ENCODE data around the gene PCGF1. TPM values are rescaled to one million over a fixed set of nuclear protein-coding genes. Genes with fewer than 3 reads are reported as not detected.

The PCGF1 gene
- total and polyA plus RNA-seq, 2 of the 13 experiments (the other 11 are each of a cell fraction or from before 2014, with no cell fraction given), result 20.4 to 22.6 TPM

DNA sequence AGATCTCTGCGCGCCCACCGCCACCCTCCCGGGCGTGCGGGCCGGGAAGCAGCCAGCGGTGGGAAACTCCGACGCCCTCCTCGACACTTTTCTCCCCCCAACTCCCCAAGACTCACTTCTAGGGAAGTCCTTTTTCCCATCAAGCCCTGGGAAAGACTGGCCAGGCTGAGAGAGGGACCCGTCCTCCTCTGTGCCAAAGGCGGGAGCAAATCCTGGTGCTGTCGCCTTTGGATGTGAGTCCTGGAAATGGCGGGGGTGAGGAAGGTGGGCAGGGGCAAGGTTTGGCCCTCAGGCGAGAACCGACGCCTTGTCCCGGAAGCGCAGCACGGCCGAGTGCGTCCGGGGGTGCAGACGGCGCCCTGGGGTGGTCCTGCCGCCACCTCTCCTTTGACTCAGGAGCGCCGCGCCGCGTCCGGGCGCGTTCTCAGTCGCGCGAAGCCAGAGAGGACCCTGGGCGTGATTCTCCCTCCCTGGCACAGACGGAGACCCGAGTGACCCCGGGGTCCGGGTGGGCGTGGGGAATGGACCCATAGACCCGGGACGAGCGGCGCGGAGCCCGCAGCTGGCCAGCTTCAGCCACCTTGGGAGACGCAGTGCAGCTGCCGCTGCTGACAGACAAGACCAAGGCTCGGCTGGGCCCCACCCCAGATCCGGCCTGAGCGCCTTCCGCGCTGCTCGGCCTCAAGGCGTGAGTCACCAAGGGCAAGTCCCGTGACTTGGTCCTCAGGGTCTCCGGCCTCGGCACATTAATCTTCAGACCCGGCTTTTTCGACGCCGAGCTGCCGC lies 4.6 kb downstream of the PCGF1 start (continued):
- TF ChIP-seq, protein P1, sequence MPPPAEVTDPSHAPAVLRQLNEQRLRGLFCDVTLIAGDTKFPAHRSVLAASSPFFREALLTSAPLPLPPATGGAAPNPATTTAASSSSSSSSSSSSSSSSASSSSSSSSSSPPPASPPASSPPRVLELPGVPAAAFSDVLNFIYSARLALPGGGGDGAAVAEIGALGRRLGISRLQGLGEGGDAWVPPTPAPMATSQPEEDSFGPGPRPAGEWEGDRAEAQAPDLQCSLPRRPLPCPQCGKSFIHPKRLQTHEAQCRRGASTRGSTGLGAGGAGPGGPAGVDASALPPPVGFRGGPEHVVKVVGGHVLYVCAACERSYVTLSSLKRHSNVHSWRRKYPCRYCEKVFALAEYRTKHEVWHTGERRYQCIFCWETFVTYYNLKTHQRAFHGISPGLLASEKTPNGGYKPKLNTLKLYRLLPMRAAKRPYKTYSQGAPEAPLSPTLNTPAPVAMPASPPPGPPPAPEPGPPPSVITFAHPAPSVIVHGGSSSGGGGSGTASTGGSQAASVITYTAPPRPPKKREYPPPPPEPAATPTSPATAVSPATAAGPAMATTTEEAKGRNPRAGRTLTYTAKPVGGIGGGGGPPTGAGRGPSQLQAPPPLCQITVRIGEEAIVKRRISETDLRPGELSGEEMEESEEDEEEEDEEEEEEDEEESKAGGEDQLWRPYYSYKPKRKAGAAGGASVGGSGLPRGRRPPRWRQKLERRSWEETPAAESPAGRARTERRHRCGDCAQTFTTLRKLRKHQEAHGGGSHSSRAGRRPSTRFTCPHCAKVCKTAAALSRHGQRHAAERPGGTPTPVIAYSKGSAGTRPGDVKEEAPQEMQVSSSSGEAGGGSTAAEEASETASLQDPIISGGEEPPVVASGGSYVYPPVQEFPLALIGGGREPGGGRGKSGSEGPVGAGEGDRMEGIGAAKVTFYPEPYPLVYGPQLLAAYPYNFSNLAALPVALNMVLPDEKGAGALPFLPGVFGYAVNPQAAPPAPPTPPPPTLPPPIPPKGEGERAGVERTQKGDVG (CRISPR knock-in tag; IDR thresholded peaks at IDR 0.05; ENCODE audit: borderline replicate concordance), result peak; percentile 91; the same call in 1 of the 2 replicates
- peak; percentile 70; the same call in 1 of the 2 replicates for TF ChIP-seq NCOA5 (CRISPR knock-in tag; IDR thresholded peaks at IDR 0.05)
- TF ChIP-seq, protein P2, sequence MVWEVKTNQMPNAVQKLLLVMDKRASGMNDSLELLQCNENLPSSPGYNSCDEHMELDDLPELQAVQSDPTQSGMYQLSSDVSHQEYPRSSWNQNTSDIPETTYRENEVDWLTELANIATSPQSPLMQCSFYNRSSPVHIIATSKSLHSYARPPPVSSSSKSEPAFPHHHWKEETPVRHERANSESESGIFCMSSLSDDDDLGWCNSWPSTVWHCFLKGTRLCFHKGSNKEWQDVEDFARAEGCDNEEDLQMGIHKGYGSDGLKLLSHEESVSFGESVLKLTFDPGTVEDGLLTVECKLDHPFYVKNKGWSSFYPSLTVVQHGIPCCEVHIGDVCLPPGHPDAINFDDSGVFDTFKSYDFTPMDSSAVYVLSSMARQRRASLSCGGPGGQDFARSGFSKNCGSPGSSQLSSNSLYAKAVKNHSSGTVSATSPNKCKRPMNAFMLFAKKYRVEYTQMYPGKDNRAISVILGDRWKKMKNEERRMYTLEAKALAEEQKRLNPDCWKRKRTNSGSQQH (CRISPR knock-in tag; IDR thresholded peaks at IDR 0.05; ENCODE audit: low read depth), result peak; percentile 32; the same call in 1 of the 2 replicates
- TF ChIP-seq MZF1 (CRISPR knock-in tag; IDR thresholded peaks at IDR 0.05; ENCODE audit: borderline replicate concordance), result peak; percentile 88; the same call in 1 of the 2 replicates
- TF ChIP-seq HNRNPK (IDR thresholded peaks at IDR 0.05; ENCODE audit: low read depth, low read length, poor library complexity, severe bottlenecking), result peak; percentile 57
- TF ChIP-seq ZNF235 (CRISPR knock-in tag; IDR thresholded peaks at IDR 0.05; ENCODE audit: borderline replicate concordance), result peak; percentile 54; the same call in 1 of the 2 replicates
- peak; percentile 15; the same call in 1 of the 2 replicates for TF ChIP-seq IRF2 (CRISPR knock-in tag; IDR thresholded peaks at IDR 0.05)
- peak; percentile 82; the same call in 1 of the 2 replicates for TF ChIP-seq ZNF337 (CRISPR knock-in tag; IDR thresholded peaks at IDR 0.05; ENCODE audit: borderline replicate concordance, low read depth)
- TF ChIP-seq HNRNPL (IDR thresholded peaks at IDR 0.05; ENCODE audit: low read depth, low read length), result peak; percentile 42; the same call in 1 of the 2 replicates
- 0 out of 2 replicates have a peak, but pooled peaks have one; percentile 15 for TF ChIP-seq FOXK1 (CRISPR knock-in tag; IDR thresholded peaks at IDR 0.05; ENCODE audit: borderline replicate concordance, low read depth)
- TF ChIP-seq, protein P3, sequence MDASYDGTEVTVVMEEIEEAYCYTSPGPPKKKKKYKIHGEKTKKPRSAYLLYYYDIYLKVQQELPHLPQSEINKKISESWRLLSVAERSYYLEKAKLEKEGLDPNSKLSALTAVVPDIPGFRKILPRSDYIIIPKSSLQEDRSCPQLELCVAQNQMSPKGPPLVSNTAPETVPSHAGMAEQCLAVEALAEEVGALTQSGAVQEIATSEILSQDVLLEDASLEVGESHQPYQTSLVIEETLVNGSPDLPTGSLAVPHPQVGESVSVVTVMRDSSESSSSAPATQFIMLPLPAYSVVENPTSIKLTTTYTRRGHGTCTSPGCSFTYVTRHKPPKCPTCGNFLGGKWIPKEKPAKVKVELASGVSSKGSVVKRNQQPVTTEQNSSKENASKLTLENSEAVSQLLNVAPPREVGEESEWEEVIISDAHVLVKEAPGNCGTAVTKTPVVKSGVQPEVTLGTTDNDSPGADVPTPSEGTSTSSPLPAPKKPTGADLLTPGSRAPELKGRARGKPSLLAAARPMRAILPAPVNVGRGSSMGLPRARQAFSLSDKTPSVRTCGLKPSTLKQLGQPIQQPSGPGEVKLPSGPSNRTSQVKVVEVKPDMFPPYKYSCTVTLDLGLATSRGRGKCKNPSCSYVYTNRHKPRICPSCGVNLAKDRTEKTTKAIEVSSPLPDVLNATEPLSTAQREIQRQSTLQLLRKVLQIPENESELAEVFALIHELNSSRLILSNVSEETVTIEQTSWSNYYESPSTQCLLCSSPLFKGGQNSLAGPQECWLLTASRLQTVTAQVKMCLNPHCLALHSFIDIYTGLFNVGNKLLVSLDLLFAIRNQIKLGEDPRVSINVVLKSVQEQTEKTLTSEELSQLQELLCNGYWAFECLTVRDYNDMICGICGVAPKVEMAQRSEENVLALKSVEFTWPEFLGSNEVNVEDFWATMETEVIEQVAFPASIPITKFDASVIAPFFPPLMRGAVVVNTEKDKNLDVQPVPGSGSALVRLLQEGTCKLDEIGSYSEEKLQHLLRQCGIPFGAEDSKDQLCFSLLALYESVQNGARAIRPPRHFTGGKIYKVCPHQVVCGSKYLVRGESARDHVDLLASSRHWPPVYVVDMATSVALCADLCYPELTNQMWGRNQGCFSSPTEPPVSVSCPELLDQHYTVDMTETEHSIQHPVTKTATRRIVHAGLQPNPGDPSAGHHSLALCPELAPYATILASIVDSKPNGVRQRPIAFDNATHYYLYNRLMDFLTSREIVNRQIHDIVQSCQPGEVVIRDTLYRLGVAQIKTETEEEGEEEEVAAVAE (CRISPR knock-in tag; IDR thresholded peaks at IDR 0.05; ENCODE audit: borderline replicate concordance), result no peak
- TF ChIP-seq FOXP1 (IDR thresholded peaks at IDR 0.05), result no peak
- TF ChIP-seq FOXP1 (CRISPR knock-in tag; IDR thresholded peaks at IDR 0.05), result peak; percentile 39; the same call in 1 of the 2 replicates
- TF ChIP-seq MED1 (CRISPR knock-in tag; IDR thresholded peaks at IDR 0.05), result peak; percentile 48
- TF ChIP-seq CBX5 (CRISPR knock-in tag; IDR thresholded peaks at IDR 0.05; ENCODE audit: borderline replicate concordance), result peak; percentile 83; the same call in 1 of the 2 replicates
- TF ChIP-seq, protein P4, sequence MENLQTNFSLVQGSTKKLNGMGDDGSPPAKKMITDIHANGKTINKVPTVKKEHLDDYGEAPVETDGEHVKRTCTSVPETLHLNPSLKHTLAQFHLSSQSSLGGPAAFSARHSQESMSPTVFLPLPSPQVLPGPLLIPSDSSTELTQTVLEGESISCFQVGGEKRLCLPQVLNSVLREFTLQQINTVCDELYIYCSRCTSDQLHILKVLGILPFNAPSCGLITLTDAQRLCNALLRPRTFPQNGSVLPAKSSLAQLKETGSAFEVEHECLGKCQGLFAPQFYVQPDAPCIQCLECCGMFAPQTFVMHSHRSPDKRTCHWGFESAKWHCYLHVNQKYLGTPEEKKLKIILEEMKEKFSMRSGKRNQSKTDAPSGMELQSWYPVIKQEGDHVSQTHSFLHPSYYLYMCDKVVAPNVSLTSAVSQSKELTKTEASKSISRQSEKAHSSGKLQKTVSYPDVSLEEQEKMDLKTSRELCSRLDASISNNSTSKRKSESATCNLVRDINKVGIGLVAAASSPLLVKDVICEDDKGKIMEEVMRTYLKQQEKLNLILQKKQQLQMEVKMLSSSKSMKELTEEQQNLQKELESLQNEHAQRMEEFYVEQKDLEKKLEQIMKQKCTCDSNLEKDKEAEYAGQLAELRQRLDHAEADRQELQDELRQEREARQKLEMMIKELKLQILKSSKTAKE (CRISPR knock-in tag; IDR thresholded peaks at IDR 0.05; ENCODE audit: borderline replicate concordance), result peak; percentile 71; the same call in 1 of the 2 replicates
